Measurements from ENCODE around the gene ARHGAP31. TPM values are rescaled to one million over a fixed set of nuclear protein-coding genes. Genes with fewer than 3 reads are reported as not detected.

Gene ARHGAP31
- total RNA-seq, 1 donor from 2014 or later, result 48.1 TPM

GRCh38 chr3:119468041-119468440 lies 173.9 kb downstream of the ARHGAP31 start:
- peak overlapping the region; percentile 86 for H3K9ac ChIP-seq (ENCODE audit: low read length)
- Mint-ChIP-seq H3K9me3 (ENCODE audit: unreplicated experiment) (no peaks in the 10 kb centered on the region), H3K27me3 (ENCODE audit: low read depth, unreplicated experiment) (no peaks in the 10 kb centered on the region), H3K4me3 (ENCODE audit: unreplicated experiment) (peak overlapping the region; percentile 97), H3K4me1 (ENCODE audit: low read depth, unreplicated experiment) (peaks cover 19% of the 10 kb centered on the region), H3K36me3 (ENCODE audit: low read depth, unreplicated experiment) (no peaks in the 10 kb centered on the region), H3K27ac (ENCODE audit: unreplicated experiment) (peak overlapping the region; percentile 84)
- peak overlapping the region; percentile 97 for H2AFZ ChIP-seq (ENCODE audit: low read depth, low read length)
- peak overlapping the region; percentile 97 for H3K4me2 ChIP-seq (ENCODE audit: low read length)
- peaks cover 17% of the 10 kb centered on the region for H3K4me1 ChIP-seq (ENCODE audit: insufficient read depth, low read length)
- no peaks in the 10 kb centered on the region for H3K9me3 ChIP-seq (ENCODE audit: insufficient read depth, low read depth, low read length)
- H3K79me2 ChIP-seq (ENCODE audit: insufficient read depth, low read length), result peaks cover 7% of the 10 kb centered on the region
- FAIRE-seq (no peak), DNase-seq (ENCODE audit: low read depth) (no peak)
- peaks cover 6% of the 10 kb centered on the region for H3K36me3 ChIP-seq (ENCODE audit: insufficient read depth, low read length)
- no peaks in the 10 kb centered on the region for H3K27me3 ChIP-seq (ENCODE audit: insufficient read depth, low read length)
- TF ChIP-seq, protein P1, sequence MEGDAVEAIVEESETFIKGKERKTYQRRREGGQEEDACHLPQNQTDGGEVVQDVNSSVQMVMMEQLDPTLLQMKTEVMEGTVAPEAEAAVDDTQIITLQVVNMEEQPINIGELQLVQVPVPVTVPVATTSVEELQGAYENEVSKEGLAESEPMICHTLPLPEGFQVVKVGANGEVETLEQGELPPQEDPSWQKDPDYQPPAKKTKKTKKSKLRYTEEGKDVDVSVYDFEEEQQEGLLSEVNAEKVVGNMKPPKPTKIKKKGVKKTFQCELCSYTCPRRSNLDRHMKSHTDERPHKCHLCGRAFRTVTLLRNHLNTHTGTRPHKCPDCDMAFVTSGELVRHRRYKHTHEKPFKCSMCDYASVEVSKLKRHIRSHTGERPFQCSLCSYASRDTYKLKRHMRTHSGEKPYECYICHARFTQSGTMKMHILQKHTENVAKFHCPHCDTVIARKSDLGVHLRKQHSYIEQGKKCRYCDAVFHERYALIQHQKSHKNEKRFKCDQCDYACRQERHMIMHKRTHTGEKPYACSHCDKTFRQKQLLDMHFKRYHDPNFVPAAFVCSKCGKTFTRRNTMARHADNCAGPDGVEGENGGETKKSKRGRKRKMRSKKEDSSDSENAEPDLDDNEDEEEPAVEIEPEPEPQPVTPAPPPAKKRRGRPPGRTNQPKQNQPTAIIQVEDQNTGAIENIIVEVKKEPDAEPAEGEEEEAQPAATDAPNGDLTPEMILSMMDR (IDR thresholded peaks at IDR 0.05; ENCODE audit: insufficient read depth, low read depth, low read length), result no peak
- no peak for TF ChIP-seq EZH2 (IDR thresholded peaks at IDR 0.05; ENCODE audit: insufficient read depth, low read length)
- no peaks in the 10 kb centered on the region for H4K20me1 ChIP-seq (ENCODE audit: insufficient read depth, low read length)
- H3K27ac ChIP-seq (ENCODE audit: low read depth, low read length), result peak overlapping the region; percentile 56
- H3K4me3 ChIP-seq (ENCODE audit: insufficient read depth, low read depth, low read length), result peak overlapping the region; percentile 87

- Histone ChIP-seq H3K27me3 (ENCODE audit: insufficient read depth, low read length) (no peaks in the 10 kb centered on the region), H3K9me3 (ENCODE audit: insufficient read depth, low read depth, low read length) (no peaks in the 10 kb centered on the region), H3K4me3 (ENCODE audit: insufficient read depth, low read depth, low read length) (peak overlapping the region; percentile 87), H3K79me2 (ENCODE audit: insufficient read depth, low read length) (peaks cover 3% of the 10 kb centered on the region), H3K4me2 (ENCODE audit: low read length) (peak overlapping the region; percentile 97), H3K36me3 (ENCODE audit: insufficient read depth, low read length) (peaks cover 6% of the 10 kb centered on the region), H4K20me1 (ENCODE audit: insufficient read depth, low read length) (no peaks in the 10 kb centered on the region), H2AFZ (ENCODE audit: low read depth, low read length) (peak overlapping the region; percentile 97), H3K27ac (ENCODE audit: low read depth, low read length) (peak overlapping the region; percentile 56), H3K9ac (ENCODE audit: low read length) (peak overlapping the region; percentile 86), H3K4me1 (ENCODE audit: insufficient read depth, low read length) (peaks cover 14% of the 10 kb centered on the region)
- FAIRE-seq (no peak), DNase-seq (ENCODE audit: low read depth) (peak; percentile 28)
- H3K27ac Mint-ChIP-seq (ENCODE audit: unreplicated experiment), result peak overlapping the region; percentile 70
- TF ChIP-seq EZH2 (IDR thresholded peaks at IDR 0.05; ENCODE audit: insufficient read depth, low read length), result no peak
- TF ChIP-seq, protein P1 (IDR thresholded peaks at IDR 0.05; ENCODE audit: insufficient read depth, low read depth, low read length), result no peak
- H3K27me3 Mint-ChIP-seq (ENCODE audit: low read depth, unreplicated experiment), result no peaks in the 10 kb centered on the region
- no peaks in the 10 kb centered on the region for H3K9me3 Mint-ChIP-seq (ENCODE audit: unreplicated experiment)
- H3K36me3 Mint-ChIP-seq (ENCODE audit: low read depth, unreplicated experiment), result no peaks in the 10 kb centered on the region
- H3K4me1 Mint-ChIP-seq (ENCODE audit: low read depth, unreplicated experiment), result peaks cover 15% of the 10 kb centered on the region
- peak overlapping the region; percentile 97 for H3K4me3 Mint-ChIP-seq (ENCODE audit: unreplicated experiment)
Observed at GRCh38 chr3:119469418-119470189, 175.4 kb downstream of the ARHGAP31 start.

Other genes starting within 250 kb of the ARHGAP31 start
- gene TEX55, start 148.2 kb upstream of the ARHGAP31 start, total RNA-seq, result not detected in 2 replicates
- gene UPK1B, start 120.8 kb upstream of the ARHGAP31 start, total RNA-seq, result 0.14 TPM in 2 replicates
- 36.7 and 45.4 TPM in 2 replicates for gene B4GALT4, start 53.5 kb upstream of the ARHGAP31 start, total RNA-seq
- gene TMEM39A, start 169.2 kb downstream of the ARHGAP31 start, total RNA-seq, result 53.4 and 59.4 TPM in 2 replicates
- gene POGLUT1, start 174.6 kb downstream of the ARHGAP31 start, total RNA-seq, result 15.1 and 16.4 TPM in 2 replicates
- gene TIMMDC1, start 204.2 kb downstream of the ARHGAP31 start, total RNA-seq, result 109 and 116 TPM in 2 replicates